NCI-H2107 (cell line): ENCODE data around the gene PCBD2.

Experiments used
- DNase-seq: peaks from one replicate; lab custom pipeline; 2025; lab: John Stamatoyannopoulos, UW

PCBD2 gene

GRCh38 chr5:135007749-135008363 is 102.9 kb downstream of the PCBD2 start:
- no peak for DNase-seq

GRCh38 chr5:135008556-135008955 is 103.6 kb downstream of the PCBD2 start:
- DNase-seq: no peak

GRCh38 chr5:135008981-135009735 is 104.2 kb downstream of the PCBD2 start:
- no peak for DNase-seq

- no peak for DNase-seq
Measured at GRCh38 chr5:135009736-135010501, 105.0 kb downstream of the PCBD2 start.

GRCh38 chr5:135010502-135011354 is 105.8 kb downstream of the PCBD2 start:
- no peak for DNase-seq

- no peak for DNase-seq
Measured at GRCh38 chr5:135011355-135012032, 106.6 kb downstream of the PCBD2 start.

- DNase-seq: no peak
Measured at GRCh38 chr5:135012033-135012588, 107.2 kb downstream of the PCBD2 start.
